Measurements from ENCODE around the gene ZW10. TPM values are rescaled to one million over a fixed set of nuclear protein-coding genes. Genes with fewer than 3 reads are reported as not detected.
"Not testable (repeated sequence)": the region's sequence is repeated elsewhere in the genome, so short reads cannot be mapped to it uniquely, and the experiment has no call there.

The ZW10 gene
- total RNA-seq, 1 donor from 2014 or later = 25.2 TPM

DNA sequence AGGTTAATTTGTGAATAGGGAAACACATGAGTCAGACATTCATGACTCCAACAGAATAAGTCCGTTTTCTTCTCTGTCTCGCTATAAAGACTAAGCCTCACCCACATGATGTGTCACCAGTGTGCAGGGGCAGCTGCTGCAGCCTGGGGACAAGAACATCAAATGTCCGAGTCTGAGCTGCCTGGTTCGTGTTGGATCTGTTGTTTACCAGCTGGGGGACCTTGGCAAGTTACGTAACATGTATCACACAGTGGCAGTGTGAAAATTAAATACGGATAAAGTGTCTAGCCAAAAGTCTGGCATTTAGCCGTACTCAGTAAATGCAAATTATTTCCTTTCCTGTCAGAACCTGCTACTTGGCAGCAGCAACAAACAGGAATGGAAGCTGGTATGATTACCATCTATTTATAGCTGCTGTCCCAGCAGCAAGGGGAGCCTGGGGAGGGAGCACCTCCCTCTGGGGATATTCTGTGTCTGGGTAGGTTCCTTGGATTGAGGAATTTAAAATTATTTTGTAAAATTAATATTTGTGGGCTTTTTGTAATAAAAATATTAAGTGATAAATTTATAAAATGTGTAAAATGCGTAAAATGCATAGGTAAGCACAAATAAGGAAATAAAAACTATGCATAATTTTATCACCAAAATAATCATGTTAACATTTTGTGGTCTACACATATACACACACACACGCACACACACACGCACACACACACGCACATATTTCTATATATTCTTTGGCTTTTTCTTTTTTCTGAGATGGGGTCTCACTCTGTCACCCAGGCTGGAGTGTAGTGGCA is 4.8 kb upstream of the ZW10 start:
- Mint-ChIP-seq H3K27ac (ENCODE audit: unreplicated experiment) (peak overlapping the region; percentile 72), H3K27me3 (ENCODE audit: unreplicated experiment) (no peaks in the 10 kb centered on the region), H3K4me3 (ENCODE audit: unreplicated experiment) (no peak overlapping the region), H3K36me3 (ENCODE audit: low read depth, unreplicated experiment) (no peaks in the 10 kb centered on the region), H3K4me1 (ENCODE audit: unreplicated experiment) (peaks cover 25% of the 10 kb centered on the region), H3K9me3 (ENCODE audit: unreplicated experiment) (no peaks in the 10 kb centered on the region)
- no peak for DNase-seq (ENCODE audit: low spot score)
- TF ChIP-seq, protein P1, sequence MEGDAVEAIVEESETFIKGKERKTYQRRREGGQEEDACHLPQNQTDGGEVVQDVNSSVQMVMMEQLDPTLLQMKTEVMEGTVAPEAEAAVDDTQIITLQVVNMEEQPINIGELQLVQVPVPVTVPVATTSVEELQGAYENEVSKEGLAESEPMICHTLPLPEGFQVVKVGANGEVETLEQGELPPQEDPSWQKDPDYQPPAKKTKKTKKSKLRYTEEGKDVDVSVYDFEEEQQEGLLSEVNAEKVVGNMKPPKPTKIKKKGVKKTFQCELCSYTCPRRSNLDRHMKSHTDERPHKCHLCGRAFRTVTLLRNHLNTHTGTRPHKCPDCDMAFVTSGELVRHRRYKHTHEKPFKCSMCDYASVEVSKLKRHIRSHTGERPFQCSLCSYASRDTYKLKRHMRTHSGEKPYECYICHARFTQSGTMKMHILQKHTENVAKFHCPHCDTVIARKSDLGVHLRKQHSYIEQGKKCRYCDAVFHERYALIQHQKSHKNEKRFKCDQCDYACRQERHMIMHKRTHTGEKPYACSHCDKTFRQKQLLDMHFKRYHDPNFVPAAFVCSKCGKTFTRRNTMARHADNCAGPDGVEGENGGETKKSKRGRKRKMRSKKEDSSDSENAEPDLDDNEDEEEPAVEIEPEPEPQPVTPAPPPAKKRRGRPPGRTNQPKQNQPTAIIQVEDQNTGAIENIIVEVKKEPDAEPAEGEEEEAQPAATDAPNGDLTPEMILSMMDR (IDR thresholded peaks at IDR 0.05; ENCODE audit: unreplicated experiment) = no peak

DNA sequence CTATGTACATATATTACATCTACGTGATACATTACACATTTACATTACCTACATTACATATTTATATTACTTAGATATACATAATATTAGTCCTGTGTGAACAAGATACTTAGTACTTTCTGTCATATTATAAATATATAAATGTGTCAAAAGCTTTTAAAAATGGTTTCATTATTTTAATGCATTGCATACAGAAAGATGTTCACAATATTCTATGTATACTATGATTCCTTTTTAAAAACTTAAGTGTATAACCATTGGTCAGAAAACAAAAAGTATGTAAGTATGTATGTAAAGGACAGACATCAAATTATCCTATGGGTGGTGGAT is 647 bp upstream of the ZW10 start:
- DNase-seq (ENCODE audit: low spot score) = no peak
- Mint-ChIP-seq H3K9me3 (ENCODE audit: unreplicated experiment) (no peaks in the 10 kb centered on the region), H3K4me1 (ENCODE audit: unreplicated experiment) (peaks cover 37% of the 10 kb centered on the region), H3K36me3 (ENCODE audit: low read depth, unreplicated experiment) (no peaks in the 10 kb centered on the region), H3K27me3 (ENCODE audit: unreplicated experiment) (no peaks in the 10 kb centered on the region), H3K4me3 (ENCODE audit: unreplicated experiment) (peak overlapping the region; percentile 99), H3K27ac (ENCODE audit: unreplicated experiment) (peak overlapping the region; percentile 93)
- TF ChIP-seq, protein P1 (IDR thresholded peaks at IDR 0.05; ENCODE audit: unreplicated experiment) = peak; percentile 44

DNA sequence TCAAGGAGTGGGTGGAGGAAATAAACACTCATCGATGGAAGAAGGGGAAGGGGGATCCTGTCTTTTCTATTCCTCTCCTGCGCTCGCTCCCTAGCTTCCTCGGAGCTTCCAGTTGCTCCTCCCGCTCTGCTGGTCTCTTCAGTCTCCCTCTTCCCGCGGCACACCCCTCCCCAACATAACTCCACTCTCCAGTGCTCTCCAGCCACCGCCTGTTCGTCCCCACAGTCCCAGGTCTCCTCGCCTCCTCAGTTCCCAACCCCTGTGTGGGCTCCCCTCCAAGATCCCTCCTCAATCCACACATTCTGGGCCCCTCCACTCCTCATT is 438 bp downstream of the ZW10 start:
- Mint-ChIP-seq H3K9me3 (ENCODE audit: unreplicated experiment) (no peaks in the 10 kb centered on the region), H3K4me3 (ENCODE audit: unreplicated experiment) (peak overlapping the region; percentile 99), H3K27ac (ENCODE audit: unreplicated experiment) (peak overlapping the region; percentile 93), H3K36me3 (ENCODE audit: low read depth, unreplicated experiment) (peaks cover 2% of the 10 kb centered on the region), H3K27me3 (ENCODE audit: unreplicated experiment) (no peaks in the 10 kb centered on the region), H3K4me1 (ENCODE audit: unreplicated experiment) (peaks cover 38% of the 10 kb centered on the region)
- TF ChIP-seq, protein P1 (IDR thresholded peaks at IDR 0.05; ENCODE audit: unreplicated experiment) = no peak
- peak; percentile 35 for DNase-seq (ENCODE audit: low spot score)

DNA sequence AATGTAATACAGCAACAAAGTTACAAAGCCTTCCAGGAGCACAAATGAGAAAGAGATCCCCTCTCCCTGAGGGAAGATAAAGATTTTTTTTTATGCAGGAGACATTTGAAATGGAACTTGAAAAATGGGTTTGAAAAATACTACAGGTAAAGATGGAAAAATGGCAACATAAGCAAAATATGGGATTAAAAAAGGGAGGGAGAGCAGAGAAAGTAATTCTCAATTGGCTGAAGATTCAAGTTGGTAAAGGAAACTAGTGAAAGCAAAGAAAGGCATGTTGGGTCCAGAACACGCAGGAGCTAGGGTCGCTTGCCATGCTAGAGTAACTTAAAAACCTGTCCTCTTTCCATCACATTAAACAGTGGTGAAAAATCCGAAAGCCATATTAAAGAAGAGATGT is 1.5 kb downstream of the ZW10 start:
- TF ChIP-seq, protein P1 (IDR thresholded peaks at IDR 0.05; ENCODE audit: unreplicated experiment) = no peak
- H3K4me3 Mint-ChIP-seq (ENCODE audit: unreplicated experiment) = peak overlapping the region; percentile 39
- no peak overlapping the region for H3K27ac Mint-ChIP-seq (ENCODE audit: unreplicated experiment)
- DNase-seq (ENCODE audit: low spot score) = no peak
- peaks cover 41% of the 10 kb centered on the region for H3K4me1 Mint-ChIP-seq (ENCODE audit: unreplicated experiment)
- no peaks in the 10 kb centered on the region for H3K9me3 Mint-ChIP-seq (ENCODE audit: unreplicated experiment)
- peaks cover 12% of the 10 kb centered on the region for H3K36me3 Mint-ChIP-seq (ENCODE audit: low read depth, unreplicated experiment)
- no peaks in the 10 kb centered on the region for H3K27me3 Mint-ChIP-seq (ENCODE audit: unreplicated experiment)

DNA sequence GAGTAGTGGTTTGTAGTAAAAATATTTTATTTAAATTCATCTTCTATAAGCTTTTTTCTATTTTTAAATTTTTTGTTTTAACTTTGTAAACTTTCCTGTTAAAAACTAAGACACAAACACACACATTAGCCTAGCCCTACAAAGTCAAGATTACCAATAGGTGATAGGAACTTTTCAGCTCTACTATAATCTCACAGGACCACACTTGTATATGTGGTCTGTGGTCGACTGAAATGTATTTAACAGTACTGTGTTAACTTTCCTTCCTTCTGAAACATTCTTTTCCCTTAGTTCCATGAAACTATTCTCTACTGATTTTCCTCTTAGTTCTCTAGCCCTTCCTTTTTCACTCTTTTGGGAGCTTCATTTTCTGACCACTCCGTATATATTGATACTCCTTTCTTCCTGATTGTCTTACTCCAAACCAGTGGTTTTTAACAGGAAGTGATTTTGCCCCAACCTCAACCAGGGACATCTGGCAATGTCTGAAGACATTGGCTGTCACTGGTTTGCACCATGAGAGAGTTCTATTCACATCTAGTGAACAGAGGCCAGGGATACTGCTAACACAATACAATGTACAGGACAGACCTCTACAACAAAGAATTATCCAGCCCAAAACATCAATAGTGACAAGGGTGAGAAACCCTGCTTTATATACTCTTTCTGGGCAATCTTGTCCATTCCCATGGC is 8.8 kb downstream of the ZW10 start:
- no peaks in the 10 kb centered on the region for H3K9me3 Mint-ChIP-seq (ENCODE audit: unreplicated experiment)
- H3K4me1 Mint-ChIP-seq (ENCODE audit: unreplicated experiment) = peaks cover 8% of the 10 kb centered on the region
- H3K27me3 Mint-ChIP-seq (ENCODE audit: unreplicated experiment) = peaks cover 4% of the 10 kb centered on the region
- no peak overlapping the region for H3K4me3 Mint-ChIP-seq (ENCODE audit: unreplicated experiment)
- DNase-seq (ENCODE audit: low spot score) = no peak
- peaks cover 31% of the 10 kb centered on the region for H3K36me3 Mint-ChIP-seq (ENCODE audit: low read depth, unreplicated experiment)
- no peak overlapping the region for H3K27ac Mint-ChIP-seq (ENCODE audit: unreplicated experiment)
- TF ChIP-seq, protein P1 (IDR thresholded peaks at IDR 0.05; ENCODE audit: unreplicated experiment) = no peak

DNA sequence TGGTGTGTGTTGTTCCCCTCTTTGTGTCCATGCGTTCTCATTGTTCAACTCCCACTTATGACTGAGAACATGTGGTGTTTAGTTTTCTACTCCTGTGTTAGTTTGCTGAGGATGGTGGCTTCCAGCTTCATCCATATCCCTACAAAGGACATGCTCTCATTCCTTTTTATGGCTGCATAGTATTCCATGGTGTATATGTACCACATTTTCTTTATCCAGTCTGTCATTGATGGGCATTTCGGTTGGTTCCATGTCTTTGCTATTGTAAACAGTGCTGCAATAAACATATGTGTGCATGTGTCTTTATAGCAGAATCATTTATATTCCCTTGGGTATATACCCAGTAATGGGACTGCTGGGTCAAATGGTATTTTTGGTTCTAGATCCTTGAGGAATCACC is 10.5 kb downstream of the ZW10 start:
- H3K36me3 Mint-ChIP-seq (ENCODE audit: low read depth, unreplicated experiment) = peaks cover 36% of the 10 kb centered on the region
- H3K4me3 Mint-ChIP-seq (ENCODE audit: unreplicated experiment); H3K4me1 Mint-ChIP-seq (ENCODE audit: unreplicated experiment); H3K27ac Mint-ChIP-seq (ENCODE audit: unreplicated experiment); DNase-seq (ENCODE audit: low spot score); H3K9me3 Mint-ChIP-seq (ENCODE audit: unreplicated experiment); H3K27me3 Mint-ChIP-seq (ENCODE audit: unreplicated experiment): not testable (repeated sequence)
